ENCODE results near the gene DYNLL2.

- TF ChIP-seq POLR2A (IDR thresholded peaks at IDR 0.05) (no peak), CTCF (IDR thresholded peaks at IDR 0.05) (no peak)
These were observed 61.6 kb downstream of the DYNLL2 start for GRCh38 chr17:58144801-58145200.

Data from prostate gland (tissue), 2 donors.